Astrocyte (in vitro differentiated cells and primary cell): Measurements from ENCODE around the gene DLL1.

Experiments used
- CTCF ChIP-seq: IDR thresholded peaks from 2 replicates; pipeline ENCODE4 v1.5.1; 2011; ENCODE audit warnings: low read depth, mild to moderate bottlenecking, inconsistent platforms, low read length, moderate library complexity; ENCODE audit not compliant: insufficient read depth
- EZH2 ChIP-seq: IDR thresholded peaks from 2 replicates; pipeline ENCODE4 v1.6.1; 2012; ENCODE audit warnings: mild to moderate bottlenecking, low read length, inconsistent platforms; ENCODE audit not compliant: insufficient read depth

- TF ChIP-seq EZH2 (no peak), CTCF (no peak)
Observed at GRCh38 chr6:170269151-170269845, 21.6 kb downstream of the DLL1 start.
